Measurements from ENCODE around the gene NAA38.
"Not testable (repeated sequence)": the region's sequence is repeated elsewhere in the genome, so short reads cannot be mapped to it uniquely, and the experiment has no call there.

The NAA38 gene

GRCh38 chr17:7818746-7819645 is 38.4 kb downstream of the NAA38 start:
- DNase-seq, result no peak

- no peak for DNase-seq
Measured at GRCh38 chr17:7818026-7818425, 39.3 kb downstream of the NAA38 start.

GRCh38 chr17:7817643-7817964 is 39.8 kb downstream of the NAA38 start:
- DNase-seq, result no peak

- no peak for DNase-seq
Measured at GRCh38 chr17:7816926-7817642, 40.3 kb downstream of the NAA38 start.

GRCh38 chr17:7814969-7815368 is 42.4 kb downstream of the NAA38 start:
- no peak for DNase-seq

GRCh38 chr17:7811251-7811650 is 46.1 kb downstream of the NAA38 start:
- no peak for DNase-seq

- not testable (repeated sequence) for DNase-seq
Measured at GRCh38 chr17:7809791-7810343, 47.5 kb downstream of the NAA38 start.

GRCh38 chr17:7809086-7809790 is 48.1 kb downstream of the NAA38 start:
- DNase-seq, result no peak

GRCh38 chr17:7807206-7807605 is 50.2 kb downstream of the NAA38 start:
- DNase-seq, result no peak

All from activated CD4-positive, CD25-positive, alpha-beta regulatory T cell (primary cell).